HFF-Myc (cell line): ENCODE data around the gene SLC2A1.

Source experiments
- DNase-seq: peaks from one replicate; pipeline ENCODE4 v3.0.0-alpha.2; 2011; ENCODE audit warnings: low read depth; ENCODE audit errors: extremely low read depth
- H3K4me3 ChIP-seq: replicated peaks from 2 replicates; pipeline ENCODE4 v1.5.1; 2011; ENCODE audit warnings: low read depth, mild to moderate bottlenecking, control low read depth, low read length
- CTCF ChIP-seq: IDR thresholded peaks from 2 replicates; pipeline ENCODE4 v1.5.1; 2012; ENCODE audit warnings: mild to moderate bottlenecking, low read depth, low read length, control low read depth; ENCODE audit errors: missing control alignments

SLC2A1 gene

GRCh38 chr1:42887366-42887765 is 71.3 kb downstream of the SLC2A1 start:
- H3K4me3 ChIP-seq: no peak overlapping the region
- TF ChIP-seq CTCF: no peak
- DNase-seq: no peak

GRCh38 chr1:42886800-42887199 is 71.9 kb downstream of the SLC2A1 start:
- TF ChIP-seq CTCF: no peak
- H3K4me3 ChIP-seq: no peak overlapping the region
- no peak for DNase-seq

GRCh38 chr1:42886046-42886739 is 72.5 kb downstream of the SLC2A1 start:
- DNase-seq: no peak
- no peak overlapping the region for H3K4me3 ChIP-seq

GRCh38 chr1:42880384-42880783 is 78.3 kb downstream of the SLC2A1 start:
- no peak for TF ChIP-seq CTCF
- DNase-seq: no peak
- no peak overlapping the region for H3K4me3 ChIP-seq

More at GRCh38 chr1:42886046-42886739, 72.5 kb downstream of the SLC2A1 start:
- TF ChIP-seq CTCF: no peak

- H3K4me3 ChIP-seq: no peak overlapping the region
- no peak for DNase-seq
- no peak for TF ChIP-seq CTCF
Measured at GRCh38 chr1:42877380-42877779, 81.3 kb downstream of the SLC2A1 start.

GRCh38 chr1:42876009-42876408 is 82.7 kb downstream of the SLC2A1 start:
- no peak for TF ChIP-seq CTCF
- H3K4me3 ChIP-seq: no peak overlapping the region
- DNase-seq: no peak
